Effector CD4-positive, alpha-beta T cell (primary cell): ENCODE data around the gene ROR1.

ENCODE experiments used
- DNase-seq: peaks from one replicate; pipeline ENCODE4 v3.0.0-alpha.2; 2020

The ROR1 gene

DNA sequence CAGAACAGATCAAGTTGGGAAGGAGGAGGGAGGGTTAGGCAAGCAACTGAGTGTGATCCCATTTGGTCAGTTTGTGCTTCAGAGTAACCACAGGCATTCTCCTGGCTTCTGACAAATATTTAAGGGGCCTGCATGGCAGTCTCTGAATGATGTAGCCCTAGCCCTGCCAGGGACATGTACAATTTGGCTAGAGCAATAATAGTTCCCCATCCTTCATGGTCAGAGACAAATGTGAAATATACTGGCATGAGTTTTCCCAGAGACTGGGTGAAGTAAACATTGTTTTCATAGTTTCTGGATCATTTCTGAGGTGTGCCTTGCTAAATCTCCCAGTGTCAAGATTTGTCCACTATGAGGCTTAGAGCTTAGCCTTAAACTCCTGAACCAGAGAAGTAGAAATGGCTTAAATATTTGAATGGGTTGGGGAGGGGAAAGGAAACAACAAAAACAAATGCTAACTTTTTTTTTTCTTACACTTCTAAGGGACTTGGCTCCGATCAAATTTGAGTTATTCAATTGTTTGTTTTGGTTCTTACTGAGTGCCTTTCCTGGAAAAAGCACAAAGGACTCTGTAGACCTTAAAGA lies 387.6 kb downstream of the ROR1 start:
- DNase-seq, result no peak

DNA sequence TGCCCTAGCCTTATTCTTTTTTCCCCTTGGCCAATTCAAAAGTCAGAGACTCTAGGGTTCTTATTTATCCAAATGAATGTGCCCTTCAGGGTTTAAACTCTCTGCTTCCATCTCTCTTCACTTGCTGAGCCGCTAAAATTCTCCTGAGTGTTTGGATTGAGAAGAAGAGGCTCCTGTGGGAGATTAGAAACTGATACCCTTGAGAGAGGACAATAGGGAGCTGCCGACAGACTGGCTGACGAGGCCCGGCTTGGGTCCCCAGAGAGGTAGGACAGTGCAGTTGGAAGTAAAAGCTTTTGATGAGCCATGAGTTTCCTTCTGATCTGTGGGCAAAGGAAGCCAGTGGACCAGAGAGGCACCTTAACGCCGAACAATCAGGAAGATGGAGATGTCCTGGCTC lies 388.3 kb downstream of the ROR1 start:
- no peak for DNase-seq

DNA sequence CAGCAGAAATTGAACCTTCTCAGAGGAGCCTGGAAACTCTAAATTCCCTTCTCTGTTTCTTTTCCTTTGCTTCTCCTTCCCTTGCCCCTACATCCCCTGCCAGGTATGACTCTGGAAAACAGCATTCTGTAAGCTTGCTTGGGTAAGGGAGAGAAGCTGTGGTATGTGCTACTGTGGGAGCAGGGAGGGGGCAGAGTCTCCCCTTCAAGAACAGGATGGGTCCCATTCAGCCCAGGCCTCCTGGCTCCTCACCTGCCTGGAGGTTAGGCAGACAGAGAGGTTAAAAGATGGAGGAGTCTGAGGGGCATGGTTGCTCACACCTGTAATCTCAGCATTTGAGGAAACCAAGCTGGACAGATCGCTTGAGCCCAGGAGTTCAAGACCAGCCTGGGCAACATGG lies 389.0 kb downstream of the ROR1 start:
- DNase-seq, result no peak

DNA sequence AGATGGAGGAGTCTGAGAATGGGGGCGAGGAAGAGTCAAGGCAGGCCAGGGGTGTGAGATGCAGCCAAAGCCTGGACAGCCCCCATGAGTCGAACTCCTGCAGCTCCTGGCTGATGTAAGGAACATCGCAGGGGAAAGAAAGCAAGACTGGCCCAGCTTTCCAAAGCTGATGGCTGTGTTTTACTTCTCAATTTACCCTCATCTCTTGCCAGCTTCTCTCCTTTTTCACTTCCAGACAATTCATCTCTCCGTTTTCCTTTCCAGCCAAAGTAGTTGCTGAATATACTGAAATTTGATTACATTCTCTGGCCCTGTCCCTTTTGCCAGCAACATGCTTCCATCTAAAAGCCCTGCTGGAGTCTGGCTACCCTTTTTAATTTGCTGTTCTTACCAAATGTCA lies 389.6 kb downstream of the ROR1 start:
- DNase-seq, result no peak

DNA sequence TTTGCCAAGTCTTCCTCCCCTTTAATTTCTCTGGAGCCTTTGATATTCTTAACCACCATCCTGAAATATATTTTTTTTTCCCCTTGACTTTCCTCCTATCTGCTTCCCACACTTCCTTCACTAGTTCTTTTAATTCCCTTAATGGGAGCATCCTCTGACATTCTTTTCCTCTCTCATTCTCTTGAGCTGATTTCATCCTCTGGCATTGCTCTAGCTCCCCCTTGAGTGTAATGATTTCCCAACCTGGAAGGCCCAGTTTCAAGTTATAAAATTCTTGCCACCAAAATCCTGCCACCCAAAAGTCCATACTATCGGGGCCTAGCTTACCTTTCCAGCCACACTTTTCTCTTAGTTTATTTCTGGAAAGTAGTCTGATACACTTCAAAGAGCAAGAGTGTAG lies 390.2 kb downstream of the ROR1 start:
- no peak for DNase-seq

DNA sequence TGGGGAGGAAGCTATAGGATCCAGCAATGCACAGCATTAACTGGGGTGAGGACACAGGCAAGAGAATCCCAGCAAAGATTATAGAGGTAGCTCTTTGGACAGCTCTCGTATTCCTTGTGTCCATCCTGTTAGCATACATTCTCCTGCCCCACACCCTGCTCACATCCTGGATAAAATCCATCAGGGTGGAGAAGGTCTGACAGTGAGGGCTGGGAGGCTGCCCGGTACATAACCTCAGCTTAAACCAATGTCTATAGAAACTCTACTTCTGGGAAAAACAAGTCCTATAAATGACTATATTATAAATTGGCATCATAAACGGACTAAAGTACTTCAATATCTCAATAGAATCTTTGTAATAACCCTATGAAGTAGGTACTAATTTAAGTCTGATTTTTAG lies 392.8 kb downstream of the ROR1 start:
- DNase-seq, result no peak

DNA sequence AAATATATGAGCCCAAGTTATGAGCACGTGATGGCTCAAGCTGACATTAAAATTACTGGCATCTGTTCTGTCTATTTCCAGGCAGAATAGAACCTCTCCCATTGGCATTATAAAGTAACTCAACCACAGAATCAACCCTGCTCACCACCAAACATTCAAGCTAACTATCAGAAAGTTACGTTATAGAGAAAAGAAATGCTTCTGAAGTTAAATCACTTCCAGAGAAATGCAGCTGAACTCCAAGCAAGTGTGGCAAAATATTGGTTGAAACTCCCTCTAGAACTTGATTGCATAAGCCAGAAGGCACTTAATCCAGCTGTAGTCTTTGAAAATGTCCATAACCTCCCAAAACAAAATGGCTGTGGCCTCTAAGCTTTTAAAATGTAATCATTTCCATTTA lies 393.4 kb downstream of the ROR1 start:
- no peak for DNase-seq

DNA sequence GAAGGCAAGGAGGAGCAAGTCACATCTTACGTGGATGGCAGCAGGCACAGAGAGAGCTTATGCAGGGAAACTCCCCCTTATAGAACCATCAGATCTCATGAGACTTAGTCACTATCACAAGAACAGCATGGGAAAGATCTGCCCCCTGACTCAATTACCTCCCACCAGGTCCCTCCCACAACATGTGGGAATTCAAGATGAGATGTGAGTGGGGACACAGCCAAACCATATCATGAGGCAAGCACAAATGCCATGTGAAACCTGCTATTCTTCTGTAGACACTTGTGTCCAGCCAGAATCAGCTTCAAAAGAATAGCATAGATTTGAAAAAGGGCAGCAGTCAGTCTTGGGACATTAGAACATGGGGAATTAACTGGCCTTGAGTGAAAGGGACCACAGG lies 397.4 kb downstream of the ROR1 start:
- no peak for DNase-seq

DNA sequence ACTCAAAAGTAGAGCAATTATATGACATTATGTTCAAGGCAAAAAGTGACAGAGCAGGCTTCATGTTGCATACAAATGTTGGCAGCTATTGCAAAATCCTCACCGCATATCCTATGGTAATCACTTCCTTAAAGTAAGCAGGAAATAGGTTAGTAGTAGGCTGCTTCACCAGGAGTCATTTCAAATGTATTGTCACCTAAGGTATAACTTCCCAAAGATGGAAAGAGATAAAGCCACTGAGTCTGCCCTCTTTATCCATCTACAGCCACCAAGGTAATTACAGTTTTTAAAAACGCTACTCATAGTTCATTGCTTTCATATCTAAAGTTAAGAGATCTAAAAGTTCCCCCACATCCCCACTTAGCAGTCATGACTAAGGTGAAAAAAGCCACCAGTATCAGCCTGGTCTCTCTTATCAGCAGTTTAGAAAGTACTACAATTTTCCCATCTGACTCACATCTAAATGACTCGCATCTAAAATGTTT lies 398.0 kb downstream of the ROR1 start:
- DNase-seq, result no peak

DNA sequence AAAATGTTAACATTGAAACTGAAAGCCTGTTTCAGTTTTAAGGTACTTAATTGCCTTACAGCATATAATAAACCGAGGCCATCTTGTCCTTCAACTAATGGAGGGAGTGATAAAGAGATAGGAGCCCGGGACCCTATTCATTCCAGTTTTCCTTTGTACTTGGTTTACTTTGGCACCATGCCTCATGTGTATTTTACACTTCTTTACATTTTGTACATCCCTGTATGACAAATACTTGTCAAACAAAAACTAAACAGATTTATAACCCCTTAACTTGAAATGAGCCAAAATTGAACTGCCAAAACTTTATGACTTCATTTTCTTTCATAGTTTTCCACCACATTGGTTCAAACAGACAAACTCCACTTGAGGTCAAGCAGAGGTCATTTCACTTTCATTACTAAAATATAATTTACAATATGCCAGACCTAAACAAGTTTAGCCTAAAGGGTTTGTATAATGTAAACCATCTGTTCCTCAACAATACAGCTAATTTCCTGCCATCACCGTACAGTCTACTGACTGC lies 398.7 kb downstream of the ROR1 start:
- no peak for DNase-seq

DNA sequence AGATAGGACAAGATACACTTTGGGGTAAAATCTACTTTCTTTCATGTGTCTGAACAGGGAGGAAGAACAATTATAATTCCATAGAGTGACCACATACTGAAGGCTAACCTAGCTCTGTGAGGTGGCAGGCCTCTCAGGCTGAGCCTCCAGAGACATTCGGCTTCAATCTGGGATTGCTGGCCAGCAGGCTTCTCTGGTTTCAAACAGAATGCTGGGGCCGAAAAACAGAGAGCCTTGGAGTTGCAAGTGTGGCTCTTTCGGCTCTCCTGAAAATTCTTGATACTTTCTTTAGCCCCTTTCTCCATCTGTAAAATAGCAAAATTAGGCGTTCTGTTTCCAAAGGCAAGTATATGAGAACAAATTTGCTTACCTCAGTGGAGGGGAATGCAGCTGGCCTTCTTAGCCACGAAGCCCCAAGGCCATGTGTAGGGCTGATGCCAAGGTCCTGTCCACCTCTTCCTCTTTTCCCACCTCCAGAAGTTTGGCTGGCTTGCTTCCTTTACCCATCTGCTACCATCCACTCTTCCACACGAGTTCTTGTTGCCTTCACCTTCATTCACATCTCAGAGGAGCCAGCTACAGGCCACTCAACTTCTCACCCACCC lies 399.6 kb downstream of the ROR1 start:
- no peak for DNase-seq

DNA sequence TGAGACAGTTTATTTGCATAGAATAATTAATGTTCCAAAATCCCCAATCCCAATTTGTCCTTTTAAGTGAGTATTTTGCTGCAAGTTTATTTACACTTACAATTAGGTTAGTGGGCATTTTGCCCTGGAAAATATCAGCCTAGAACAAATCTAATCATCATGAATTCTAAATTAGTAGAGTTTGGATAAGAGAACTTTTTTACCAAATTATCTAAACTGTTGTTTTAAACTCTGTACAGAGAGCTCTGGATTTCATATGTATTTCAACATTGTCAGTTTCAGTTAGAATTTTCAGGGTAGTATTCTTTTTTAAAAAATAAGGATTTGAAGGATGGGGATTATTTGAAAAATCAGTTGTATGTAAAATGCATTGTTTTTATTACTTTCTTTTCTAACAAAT lies 401.8 kb downstream of the ROR1 start:
- no peak for DNase-seq

DNA sequence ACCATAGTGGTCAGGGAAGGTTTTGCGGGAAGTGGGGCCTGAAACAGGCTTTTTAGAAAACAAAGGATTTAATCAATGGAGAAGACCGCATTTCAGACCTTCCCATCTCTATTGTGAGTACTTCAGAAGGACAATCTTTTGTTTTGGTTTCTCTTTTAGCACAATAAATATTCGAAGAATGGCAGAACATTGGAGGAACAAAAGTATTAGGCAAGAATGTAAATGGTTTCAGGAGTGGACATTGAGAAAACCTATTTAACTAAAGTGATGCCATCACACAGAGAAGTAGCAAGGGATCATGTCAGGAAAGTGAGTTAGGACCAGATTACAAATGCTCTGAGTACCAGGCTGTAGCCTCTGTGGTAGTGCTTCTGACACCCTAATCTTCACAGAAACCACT lies 402.8 kb downstream of the ROR1 start:
- no peak for DNase-seq

DNA sequence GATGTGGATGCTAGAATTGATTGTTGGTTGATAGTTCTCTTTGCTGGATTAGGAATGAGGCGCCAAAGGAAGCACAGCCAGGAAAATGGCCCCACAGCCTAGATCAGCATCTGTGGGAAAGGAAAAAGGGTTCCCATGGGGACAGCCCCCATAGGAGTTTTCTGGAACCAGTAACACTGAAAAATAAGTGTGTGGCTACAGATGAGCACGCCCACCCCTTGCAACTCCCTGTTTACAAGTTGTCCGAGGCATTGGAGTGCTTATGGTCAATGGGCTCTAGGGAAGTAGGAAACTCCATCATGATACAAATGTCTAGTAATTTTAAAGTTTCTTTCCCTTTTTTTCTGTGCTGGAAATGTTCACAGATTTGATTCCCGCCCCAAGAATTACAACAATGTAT lies 405.8 kb downstream of the ROR1 start:
- no peak for DNase-seq

DNA sequence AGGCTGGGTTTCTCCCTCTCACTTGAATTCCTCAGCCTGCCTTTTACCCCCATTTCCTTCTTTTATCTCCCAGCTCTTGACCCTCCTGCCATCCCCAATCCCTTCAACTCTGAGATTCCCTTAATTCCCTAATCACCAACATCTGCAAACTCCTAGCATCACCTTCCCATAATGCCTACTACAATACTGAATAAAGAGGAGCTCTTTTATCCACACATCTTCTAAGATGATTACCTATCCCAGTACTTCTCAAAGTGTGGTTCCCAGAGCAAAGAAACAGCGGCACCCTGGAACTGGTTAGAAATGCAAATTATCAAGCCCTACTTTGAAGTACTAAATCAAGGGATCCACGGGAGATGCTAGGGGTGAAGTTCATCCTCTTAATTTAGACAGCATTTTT lies 408.4 kb downstream of the ROR1 start:
- no peak for DNase-seq

DNA sequence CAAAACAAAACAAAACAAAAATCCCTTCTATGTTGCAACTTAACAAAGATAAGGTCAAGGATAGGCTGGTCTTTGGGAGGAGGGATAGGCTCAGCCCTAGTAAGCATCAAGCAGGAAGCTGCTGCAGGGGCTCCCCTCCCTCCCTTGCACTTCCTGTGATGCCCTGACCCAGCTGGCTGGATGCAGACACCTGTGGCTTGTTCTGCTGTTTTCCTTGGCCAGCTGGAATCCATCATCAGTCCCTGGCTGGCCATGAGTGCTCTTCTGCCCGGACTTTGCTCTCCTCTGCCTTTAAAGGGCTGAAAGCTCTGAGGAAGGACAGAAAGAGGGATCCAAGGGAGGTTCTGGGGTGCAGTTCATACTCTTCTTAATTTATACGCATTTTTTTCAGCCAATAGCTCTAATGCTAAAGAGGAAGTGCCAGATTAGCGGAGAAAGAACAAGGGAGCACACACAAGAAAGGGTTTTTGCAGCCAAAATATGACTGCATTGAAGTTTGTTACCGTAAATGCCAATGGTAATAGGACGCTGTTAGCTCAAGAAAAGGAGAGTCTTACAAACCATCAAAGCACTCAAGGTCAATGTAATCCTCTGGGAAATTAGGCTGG lies 409.7 kb downstream of the ROR1 start:
- DNase-seq, result no peak

DNA sequence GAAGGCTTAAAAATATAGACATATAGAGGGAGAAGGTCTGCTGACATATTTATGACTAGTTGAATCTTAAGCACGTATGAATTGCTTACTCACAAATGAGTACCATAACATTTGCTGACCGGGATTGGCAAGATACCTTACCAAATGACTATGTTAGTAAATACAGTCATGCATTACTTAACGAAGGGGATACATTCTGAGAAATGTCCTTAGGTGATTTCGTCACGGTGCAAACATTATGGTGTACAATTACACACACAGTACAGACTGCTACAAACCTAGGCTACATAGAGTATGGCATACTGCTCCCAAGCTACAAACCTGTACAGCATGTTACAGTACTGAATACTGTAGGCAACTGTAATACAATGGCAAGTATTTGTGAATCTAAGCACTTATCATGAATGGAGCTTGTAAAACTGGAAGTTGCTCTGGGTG lies 410.2 kb downstream of the ROR1 start:
- no peak for DNase-seq

DNA sequence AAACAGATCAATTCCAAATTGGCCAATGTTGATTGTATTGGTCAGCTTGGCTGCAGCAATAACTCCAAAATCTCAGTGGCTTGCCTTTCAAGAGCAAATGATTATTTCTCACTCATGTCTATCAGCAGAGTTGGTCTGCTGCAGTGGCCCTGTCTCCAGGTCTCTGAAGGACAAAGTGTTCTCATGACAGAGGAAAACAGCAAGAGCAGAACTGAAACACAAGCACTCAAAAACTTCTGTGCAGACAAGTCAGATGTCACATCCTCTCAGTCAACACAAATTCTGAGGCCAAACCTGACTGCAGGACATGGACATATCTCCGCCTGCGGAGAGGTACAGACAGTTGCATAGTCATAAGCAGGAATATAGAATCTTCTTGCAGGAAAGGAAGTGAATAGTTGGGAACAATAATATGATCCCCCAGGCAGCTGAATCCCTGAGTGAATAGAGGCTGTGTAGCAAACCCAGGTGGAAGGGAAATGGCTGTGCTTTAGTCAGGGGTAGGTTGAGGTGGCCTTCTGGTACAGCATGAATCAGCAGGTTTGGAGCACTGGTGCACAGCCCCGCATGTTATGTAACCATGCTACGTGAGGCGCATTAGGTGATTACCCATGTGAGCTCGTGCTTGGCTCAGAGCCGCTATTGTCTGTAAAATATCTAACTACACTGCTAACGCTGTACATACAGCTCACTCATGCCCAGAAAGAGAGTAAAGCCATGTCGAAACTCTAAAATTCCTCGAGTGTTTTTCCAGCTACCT lies 412.5 kb downstream of the ROR1 start:
- no peak for DNase-seq

DNA sequence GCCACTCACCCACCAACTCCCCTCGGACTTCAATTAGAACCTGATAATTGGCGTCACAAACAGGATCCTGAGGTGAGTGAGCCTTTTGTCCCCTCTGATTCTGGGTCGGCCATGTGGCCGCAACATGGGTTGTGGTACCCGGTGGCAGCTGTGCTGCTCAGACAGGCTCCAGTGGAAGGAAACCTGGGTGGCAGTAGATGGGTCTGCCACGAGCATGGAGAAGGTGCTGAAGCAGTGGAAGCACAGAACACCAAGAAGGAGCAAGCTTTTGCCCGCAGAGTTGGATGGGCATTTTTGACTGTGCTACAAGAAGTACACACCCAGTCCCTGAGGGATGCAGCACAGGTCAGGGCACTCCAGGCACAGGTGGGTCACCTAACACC lies 413.1 kb downstream of the ROR1 start:
- no peak for DNase-seq

DNA sequence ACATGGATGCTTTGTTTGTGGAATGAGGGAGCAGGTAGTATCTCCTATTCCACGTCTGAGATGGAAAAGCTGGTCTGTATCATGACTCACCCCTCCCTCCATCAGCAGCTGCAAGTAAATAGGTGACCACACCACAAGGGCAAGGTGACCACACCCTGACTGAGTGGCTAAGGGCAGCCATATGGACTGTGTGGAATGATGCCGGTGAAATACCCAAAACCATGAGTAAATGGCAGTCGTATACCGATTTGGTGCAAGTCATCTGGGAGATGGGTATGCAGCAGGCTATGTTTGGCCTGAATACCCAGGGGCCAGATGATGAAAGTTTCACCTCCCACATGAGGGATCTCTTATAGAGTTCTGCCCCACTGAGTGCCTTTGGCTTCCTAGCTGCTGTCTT lies 413.8 kb downstream of the ROR1 start:
- no peak for DNase-seq

DNA sequence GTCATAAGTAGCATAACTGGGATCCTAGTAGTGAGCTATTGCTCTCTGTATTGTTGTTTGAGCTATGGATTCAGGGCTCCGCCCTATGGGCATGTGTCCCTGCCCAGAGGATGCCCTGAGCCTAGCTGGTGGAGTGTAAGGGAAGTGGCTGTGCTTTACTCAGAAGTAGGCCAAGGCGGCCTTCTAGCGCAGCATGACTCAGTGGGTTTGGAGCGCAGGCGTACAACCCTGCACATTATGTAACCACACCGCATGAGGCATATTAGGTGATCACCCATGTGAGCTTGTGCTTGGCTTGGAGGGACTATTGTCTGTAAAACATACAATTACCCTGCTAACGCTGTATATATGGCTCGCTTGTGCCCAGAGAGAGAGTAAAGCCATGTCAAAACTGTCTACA lies 418.5 kb downstream of the ROR1 start:
- no peak for DNase-seq

DNA sequence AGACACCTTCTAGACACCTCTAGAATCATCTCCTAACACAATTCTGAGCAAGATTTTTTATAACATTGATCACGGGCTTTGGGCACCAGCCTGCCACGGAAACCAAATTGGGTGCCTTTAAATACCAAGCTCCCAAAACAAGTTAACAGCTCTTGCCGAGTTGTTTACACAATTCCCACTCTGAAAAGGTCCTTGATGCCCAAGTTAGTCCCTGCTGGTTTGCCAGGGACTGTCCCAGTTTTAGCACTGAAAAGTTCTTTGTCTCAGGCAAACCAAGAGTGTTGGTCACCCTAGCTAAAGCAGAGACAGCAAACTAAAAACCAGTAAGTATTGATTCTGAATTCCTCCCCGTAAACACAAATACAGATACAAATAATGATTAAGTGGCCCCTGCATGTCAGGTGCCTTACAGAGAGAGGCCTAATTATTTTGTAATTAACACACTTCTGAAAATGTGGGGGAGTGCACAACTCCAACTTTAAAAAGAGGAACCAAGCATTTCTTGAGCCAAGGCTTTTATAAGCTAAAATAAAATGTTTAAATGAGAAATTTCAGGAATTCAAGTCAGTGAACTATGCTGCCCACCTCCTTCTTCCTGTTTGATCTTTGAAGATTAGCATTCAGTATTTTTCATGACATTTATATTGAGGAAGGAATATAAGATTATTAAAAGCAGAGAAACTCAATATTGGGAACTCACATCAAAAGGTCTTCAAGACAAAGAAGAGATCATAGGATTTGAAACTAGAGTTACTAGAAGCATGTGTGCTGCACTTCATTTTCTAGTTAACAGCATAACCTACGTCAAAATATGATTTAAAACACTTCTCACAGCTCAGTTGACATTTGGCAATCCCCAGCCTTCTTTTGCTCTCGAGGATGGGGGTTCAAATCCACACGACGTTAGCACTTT lies 420.6 kb downstream of the ROR1 start:
- DNase-seq, result no peak

DNA sequence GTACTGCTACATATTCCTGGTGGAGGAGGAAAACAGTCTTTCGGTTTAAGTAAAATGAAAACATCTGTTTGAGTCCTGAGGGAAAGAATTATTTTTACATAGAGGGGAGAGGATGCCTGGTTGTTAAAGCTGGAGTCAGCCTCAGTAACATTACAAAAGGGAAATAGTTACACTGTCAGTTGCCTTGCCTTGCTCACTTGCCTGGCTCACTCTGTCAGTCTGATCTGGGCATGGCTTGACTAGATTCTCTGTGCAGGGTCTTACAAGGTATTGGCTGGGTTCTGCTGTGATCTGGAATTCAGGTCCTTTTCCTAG lies 421.2 kb downstream of the ROR1 start:
- no peak for DNase-seq
